Measurements from ENCODE around the gene DLGAP1. TPM values are rescaled to one million over a fixed set of nuclear protein-coding genes. Genes with fewer than 3 reads are reported as not detected.

DLGAP1 gene
- total RNA-seq, 1 experiment from 2014 or later, result 17.3 TPM

DNA sequence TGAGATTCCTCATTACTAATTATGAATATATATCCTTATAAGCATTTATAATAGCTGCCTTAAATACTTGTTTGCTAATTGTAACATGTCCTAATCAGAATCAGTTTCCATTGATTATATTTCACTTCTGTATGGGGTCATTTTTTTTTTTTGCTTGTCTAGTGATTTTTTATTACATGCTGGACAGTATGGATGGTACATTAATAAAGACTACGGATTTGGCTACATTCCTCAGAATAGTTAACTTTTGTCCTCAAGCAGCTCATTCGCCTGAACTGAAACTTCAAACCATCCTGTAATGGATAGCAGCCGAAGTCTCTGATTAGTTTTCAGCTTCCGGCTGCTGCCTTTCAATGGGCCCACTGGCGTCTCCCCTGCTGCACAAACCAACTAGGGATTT lies 993.4 kb downstream of the DLGAP1 start:
- no peak for DNase-seq (ENCODE audit: low spot score)
- in situ Hi-C loops (cut with HindIII; ENCODE audit: low sequenced_read_pairs), result no loop called here

DNA sequence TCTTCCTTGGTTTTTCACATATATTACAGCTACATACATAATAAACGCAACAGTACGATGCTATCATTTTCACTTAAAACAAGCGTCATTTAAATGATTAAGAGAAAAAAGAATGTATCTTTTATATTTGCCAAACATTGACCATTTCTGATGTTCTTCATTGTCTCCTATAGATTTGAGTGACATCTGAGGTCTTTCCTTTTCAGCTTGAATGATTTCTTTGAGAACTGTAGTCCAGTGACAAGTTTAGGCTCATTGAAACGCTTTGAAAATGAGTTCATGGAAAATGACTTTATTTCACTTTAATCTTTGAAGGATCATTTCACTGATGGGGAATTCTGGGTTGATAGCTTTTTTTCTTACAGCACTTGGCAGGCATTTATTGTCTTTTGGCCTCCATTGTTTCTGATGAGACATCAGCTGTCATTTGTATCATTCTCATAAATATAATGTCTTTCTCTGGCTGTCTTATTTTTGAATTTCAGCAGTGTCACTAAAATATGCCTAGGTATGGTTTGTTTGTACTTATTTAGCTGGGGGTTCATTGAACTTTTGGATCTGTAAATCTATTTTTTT lies 994.2 kb downstream of the DLGAP1 start:
- DNase-seq (ENCODE audit: low spot score), result no peak
- in situ Hi-C loops (cut with HindIII; ENCODE audit: low sequenced_read_pairs), result no loop called here

DNA sequence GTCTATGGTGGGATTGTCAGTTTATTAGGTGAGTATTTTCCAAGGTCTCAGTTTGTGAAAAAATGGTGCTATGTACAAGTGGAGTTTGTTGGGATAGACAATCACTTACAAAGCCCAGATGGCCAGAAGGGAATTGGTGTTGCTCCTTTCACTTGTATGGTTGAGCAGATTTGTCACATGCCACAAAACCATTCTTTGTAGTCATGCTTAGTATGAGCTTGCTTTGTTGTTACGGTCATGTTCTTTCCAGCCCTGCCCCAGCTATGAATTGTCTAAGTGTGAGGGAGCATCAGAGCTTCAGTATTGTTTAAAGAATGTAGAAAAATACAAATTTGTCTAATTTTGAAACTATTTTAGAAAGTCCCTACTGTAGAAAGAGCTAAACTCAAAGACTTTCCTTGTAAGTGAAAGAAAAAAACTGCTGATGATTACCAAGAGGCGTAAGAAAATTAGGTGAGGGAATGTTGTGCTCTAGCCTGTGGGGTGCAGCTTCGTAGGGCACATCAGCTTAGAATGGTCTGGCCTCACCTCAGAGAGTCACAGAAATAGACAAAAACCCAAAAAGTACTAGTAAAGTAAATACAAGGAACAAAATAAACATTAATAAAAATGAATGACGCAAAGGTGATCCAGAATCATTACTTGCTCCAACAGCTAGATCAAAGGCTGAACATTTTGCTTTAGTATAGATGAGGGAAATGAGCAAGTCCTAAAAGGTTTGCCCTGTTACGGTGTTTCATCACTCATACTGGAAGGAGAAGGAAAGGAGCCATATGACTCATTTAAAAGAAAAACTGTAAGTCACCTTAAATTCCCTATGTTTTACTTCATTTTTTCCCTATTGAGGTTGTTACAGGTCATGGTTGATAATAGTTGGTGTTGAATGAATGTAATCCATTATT lies 995.9 kb downstream of the DLGAP1 start:
- in situ Hi-C loops (cut with HindIII; ENCODE audit: low sequenced_read_pairs), result no loop called here
- no peak for DNase-seq (ENCODE audit: low spot score)

DNA sequence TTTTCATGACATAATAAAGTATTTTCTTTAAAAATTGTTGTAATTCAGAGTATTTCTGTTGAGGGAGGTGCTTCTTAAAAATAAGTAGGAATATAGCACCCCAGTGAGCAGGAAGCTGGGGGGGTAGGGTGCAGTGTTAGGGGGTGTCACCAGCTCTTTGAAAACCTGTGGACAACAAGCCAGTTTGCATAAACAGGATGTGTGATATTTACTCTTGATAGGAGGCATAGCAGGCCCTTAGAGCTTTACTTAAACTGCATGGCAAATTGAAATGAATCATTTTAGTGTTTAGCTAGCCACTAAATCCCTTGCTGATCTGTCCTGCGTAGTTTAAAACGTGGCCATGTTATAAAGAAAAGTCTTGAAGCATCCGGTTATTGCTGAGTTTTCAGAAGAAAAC lies 996.7 kb downstream of the DLGAP1 start:
- DNase-seq (ENCODE audit: low spot score), result no peak
- in situ Hi-C loops (cut with HindIII; ENCODE audit: low sequenced_read_pairs), result no loop called here

DNA sequence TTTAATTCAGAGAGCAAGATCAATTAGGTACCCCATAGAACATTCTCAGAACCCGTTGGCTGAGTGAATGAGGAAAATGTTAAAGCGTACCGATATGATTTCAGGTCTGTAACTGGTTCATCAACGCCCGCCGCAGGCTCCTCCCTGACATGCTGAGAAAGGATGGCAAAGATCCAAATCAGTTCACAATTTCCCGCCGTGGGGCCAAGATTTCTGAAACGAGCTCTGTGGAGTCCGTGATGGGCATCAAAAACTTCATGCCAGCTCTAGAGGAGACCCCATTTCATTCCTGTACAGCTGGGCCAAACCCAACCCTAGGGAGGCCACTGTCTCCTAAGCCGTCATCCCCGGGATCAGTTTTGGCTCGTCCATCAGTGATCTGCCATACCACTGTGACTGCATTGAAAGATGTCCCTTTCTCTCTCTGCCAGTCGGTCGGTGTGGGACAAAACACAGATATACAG lies 997.8 kb downstream of the DLGAP1 start:
- no peak for DNase-seq (ENCODE audit: low spot score)

DNA sequence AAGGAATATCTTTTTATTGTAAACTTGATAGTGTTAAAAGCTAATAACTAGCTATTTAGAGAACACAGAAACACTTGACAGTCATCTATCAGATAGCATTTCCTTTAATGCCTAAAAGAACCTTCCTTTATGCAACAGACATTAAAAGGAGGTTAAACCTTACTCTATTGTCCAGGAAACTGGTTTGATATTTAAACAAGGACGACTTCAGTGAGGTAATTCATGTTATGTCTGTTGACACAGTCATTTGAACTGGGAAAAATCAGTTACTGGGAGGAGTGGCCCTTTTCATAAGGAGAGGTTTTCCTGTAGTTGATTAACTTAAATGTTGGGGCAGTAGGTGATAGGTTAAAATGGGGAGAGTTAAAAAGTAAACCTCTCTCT lies 998.4 kb downstream of the DLGAP1 start:
- in situ Hi-C loops (cut with HindIII; ENCODE audit: low sequenced_read_pairs), result no loop called here
- DNase-seq (ENCODE audit: low spot score), result no peak

More for the DNA sequence above, 997.8 kb downstream of the DLGAP1 start:
- in situ Hi-C loops (cut with HindIII; ENCODE audit: low sequenced_read_pairs), result no loop called here

DNA sequence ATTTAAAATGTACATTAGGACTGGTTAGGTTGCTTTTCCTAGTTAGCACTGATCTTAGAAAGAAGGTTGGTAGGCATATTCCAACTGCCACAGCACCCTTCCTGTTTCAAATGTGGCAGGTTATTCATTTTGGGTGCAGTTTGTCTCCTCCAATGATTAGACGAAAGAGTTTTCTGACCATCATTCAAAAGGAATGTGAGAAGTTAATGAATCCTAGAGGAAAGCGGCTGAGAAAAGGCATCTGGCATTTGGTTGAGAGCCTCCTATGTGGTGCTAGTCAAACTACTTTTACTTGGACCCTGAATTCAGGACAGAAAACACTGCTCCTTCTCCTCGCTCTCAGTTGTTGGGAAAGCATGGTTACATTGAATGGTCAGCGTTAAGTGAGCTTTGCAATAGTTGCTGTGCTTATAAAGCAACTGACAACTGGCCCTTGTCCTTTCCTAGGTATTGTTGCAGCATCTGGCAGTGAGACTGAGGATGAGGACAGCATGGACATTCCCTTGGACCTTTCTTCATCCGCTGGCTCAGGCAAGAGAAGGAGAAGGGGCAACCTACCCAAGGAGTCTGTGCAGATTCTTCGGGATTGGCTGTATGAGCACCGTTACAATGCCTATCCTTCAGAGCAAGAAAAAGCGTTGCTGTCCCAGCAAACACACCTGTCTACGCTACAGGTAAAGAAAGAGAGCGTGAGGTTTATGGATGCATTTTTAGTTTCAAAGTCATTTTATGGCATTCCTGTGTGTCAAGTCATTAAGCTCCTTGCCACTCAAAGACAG lies 999.0 kb downstream of the DLGAP1 start:
- no peak for DNase-seq (ENCODE audit: low spot score)
- in situ Hi-C loops (cut with HindIII; ENCODE audit: low sequenced_read_pairs), result no loop called here

DNA sequence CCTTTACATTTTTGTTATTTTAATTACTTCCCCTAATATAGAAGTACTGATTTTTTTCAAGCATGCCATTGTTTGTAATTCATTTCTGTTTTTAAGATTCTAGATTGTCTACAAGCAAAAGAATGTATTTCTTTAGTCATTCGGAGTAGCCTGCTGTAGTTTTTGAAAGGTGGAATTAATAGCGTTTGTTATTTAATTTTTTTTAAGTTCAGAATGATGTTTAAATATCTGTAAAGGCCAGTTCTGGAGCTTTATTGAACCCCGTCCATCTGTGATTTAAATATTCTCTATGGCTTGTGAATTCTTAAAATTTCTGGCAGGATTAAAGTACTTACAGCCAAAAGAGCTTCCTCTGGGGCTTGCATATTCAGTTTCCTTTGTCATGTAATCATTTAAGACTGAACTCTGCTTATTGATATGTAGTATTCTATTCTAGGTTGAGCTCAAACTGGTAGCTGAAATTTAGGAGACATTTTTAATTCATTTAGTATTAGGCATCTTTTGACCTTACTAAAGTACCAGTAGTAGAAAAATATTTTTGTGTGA lies 999.9 kb downstream of the DLGAP1 start:
- DNase-seq (ENCODE audit: low spot score), result no peak
- in situ Hi-C loops (cut with HindIII; ENCODE audit: low sequenced_read_pairs), result no loop called here

DNA sequence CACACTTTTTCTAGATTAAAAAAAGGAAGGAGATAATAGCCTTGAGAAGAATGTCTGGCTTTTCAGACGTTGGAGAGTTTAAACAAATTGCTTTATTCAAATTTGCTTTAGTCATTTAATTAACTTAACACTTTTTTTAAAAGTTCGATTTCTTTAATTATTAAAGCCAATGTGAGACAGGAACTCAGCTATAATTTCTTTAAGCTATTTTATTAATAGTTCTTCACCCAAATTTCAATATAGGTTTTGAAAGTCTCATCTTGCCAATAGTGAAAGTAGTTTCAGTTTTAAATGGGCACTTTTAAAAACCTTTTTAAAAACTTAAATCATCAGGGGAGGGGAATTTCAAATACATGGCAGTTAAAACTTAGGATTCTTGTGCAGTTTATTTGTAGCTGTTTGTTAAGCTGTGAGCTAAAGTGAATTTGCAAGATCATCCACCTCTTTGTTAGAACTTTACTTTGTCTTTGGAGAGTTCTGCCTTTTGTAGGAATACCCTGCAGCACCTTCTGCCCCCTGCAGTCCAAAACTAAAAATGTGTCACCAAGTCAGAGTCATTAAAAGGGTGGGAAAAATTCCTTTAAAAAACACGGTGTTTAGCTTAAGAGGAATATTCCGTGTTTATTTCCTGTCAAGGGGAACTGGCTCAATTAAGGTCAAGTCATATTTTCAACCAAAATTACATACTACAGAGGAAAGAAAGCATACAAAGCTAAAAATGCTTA lies 1000.6 kb downstream of the DLGAP1 start:
- in situ Hi-C loops (cut with HindIII; ENCODE audit: low sequenced_read_pairs), result no loop called here
- DNase-seq (ENCODE audit: low spot score), result peak; percentile 47

DNA sequence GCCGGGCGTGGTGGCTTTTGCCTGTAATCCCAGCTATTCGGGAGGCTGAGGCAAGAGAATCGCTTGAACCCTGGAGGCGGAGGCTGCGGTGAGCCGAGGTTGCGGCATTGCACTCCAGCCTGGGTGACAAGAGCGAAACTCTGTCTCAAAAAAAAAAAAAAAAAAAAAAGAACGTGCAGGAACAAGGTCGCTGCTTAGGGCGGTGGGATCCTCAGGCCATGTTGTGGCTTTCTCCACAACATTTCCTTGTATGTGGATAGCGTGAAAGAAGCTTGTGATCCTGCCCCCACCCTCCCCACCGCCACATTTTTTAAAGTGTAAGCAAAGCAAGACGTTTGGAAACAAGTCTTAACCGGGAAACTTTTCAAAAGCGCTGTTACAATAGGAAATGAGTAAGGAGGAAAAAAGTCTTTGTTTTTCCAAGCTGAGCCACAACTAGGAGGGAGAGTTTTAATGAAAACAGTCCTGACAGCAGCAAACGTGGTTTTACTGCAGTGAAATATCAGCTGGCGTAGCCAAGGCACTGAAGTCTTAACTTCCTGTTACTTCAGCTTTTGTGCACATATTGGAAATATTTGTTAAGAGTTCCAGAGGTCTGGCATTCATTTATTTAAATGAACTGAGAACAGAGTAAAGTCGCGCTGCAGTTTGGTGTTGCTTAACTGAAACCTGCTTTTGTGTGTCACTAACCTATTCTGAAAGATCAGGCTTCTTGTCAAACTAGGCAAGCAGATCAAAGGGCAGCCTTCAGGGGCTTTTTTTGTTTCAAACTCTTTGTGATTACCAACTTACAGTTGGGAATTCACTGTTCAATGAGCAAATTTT lies 1001.4 kb downstream of the DLGAP1 start:
- in situ Hi-C loops (cut with HindIII; ENCODE audit: low sequenced_read_pairs), result no loop called here
- DNase-seq (ENCODE audit: low spot score), result no peak

DNA sequence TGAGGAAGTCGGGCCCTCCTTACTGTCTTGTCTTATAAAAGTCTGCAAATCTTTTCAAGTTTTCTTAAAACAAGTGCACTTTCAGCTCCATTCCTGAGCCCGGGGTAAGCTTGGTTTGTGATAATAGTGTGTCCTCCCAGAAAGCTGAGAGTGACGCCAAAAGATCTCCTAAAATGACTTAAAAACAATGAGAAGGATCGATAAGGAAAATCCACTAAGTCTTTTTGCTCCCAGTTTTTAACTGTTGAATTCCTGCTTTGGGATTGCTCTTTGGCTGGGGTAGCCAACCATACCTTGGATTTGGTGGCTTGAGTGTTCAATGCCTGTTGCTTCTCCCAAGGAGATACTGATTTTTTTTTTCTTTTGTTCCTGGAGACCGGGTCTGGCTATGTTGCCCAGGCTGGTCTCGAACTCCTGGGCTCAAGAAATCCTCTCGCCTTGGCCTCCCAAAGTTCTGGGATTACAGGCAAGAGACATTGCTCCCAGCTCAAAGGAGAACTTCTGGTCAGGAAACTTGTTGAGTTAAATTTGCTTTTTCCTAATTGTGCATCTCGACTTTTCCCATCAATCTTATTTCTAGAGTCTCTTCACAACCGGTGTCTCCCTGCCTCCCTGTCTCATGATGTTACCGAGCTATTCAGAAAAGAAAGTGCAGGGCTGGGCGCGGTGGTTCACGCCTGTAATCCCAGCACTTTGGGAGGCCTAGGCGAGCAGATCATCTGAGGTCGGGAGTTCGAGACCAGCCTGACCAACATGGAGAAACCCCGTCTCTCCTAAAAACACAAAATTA lies 1002.2 kb downstream of the DLGAP1 start:
- no peak for DNase-seq (ENCODE audit: low spot score)
- in situ Hi-C loops (cut with HindIII; ENCODE audit: low sequenced_read_pairs), result no loop called here

DNA sequence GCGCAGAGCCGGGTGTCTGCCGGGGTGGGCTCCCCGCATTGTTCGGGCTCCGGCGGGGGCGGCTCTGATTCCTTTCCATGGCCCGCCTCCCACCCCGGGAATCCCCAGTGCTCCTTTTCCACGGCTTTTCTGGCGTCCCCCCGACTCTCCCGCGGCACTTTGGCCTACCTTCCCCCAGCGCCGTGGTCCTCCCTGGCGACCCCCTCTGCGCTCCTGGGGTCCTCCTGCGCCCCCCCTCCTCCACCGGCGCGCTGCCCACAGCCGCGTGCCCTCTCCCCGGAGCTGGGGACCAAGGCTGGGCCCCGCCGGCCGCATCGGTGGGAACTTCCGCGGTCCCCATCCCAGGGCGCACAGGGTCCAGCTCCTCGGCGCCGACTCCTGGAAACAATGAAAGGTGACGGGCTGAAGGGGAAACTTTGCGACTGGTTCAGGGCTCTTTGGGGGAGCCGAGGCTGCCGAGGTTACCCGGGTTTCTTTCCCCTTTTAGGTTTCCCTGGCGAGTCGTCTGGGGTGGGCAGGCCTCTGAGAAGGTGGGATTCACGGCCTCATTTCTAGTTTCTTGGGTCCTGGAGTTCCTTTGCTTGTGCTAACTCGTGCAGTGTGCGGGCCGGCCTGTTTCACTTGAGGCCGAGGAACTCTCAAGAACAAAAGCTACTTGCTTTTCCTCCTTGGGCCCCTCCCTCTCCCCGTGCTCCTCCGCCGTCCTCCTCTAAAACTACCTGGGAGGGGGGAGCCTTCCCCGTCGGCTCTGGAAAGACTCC lies 1002.9 kb downstream of the DLGAP1 start:
- in situ Hi-C loops (cut with HindIII; ENCODE audit: low sequenced_read_pairs), result no loop called here
- DNase-seq (ENCODE audit: low spot score), result no peak

DNA sequence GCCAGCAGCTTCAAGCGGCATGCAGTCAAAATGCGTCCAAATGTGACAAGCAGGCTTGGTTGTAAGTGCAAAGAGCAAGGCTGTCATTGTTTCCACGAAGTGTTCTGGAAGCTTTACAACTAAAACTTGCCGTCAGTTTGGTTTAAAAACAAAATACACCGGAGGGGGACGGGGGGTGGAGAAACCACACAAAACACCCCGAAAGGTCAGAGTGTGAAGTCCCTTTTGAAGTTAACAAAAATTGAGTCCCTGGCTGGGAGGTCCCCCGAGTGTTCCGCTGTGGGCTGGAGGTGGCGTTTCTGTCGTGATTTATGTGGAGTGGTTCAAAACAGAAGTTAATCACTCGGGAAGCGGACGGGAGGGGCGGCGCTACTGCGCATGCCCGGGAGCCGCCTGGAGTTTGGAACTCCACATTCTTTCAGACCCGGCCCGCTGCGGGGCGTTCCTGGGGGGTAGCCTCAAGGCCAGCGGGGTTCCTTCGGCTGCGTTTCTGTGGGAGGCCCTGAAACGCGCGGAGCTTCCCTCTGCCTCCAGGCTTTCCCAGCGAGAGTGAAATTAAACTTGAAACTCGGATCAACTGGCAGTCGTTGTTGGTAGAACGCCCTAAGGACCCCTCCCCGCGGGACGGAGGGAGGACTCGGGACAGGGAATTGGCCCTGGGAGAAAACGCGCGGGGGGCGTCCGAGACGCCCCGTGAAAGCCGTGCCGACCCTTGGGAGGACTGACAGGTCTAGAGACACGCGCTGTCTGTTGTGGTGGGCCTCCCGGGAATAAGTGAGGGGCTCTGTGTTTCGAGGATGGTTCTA lies 1003.7 kb downstream of the DLGAP1 start:
- in situ Hi-C loops (cut with HindIII; ENCODE audit: low sequenced_read_pairs), result no loop called here

DNA sequence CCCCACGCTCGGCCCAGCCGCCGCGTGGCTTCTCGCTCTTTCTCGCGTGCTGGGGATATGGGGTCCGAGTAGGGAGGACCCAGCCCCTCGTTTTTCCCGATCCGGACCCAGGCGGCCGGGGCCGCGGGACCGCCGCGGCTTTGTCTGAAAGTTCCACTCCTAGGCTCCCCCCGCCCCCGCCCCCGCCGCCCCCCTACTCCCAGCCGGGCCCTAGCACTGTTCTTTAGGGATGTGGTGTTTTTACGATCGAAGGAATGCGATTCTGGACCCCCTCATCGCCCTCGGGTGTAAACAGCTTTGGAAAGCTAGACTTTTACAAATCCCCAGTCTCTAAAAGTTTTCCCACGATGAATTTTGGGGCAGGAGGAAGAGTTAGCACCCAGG lies 1004.3 kb downstream of the DLGAP1 start:
- in situ Hi-C loops (cut with HindIII; ENCODE audit: low sequenced_read_pairs), result no loop called here
- DNase-seq (ENCODE audit: low spot score), result no peak

More for the DNA sequence above, 1003.7 kb downstream of the DLGAP1 start:
- DNase-seq (ENCODE audit: low spot score), result peak; percentile 70

DNA sequence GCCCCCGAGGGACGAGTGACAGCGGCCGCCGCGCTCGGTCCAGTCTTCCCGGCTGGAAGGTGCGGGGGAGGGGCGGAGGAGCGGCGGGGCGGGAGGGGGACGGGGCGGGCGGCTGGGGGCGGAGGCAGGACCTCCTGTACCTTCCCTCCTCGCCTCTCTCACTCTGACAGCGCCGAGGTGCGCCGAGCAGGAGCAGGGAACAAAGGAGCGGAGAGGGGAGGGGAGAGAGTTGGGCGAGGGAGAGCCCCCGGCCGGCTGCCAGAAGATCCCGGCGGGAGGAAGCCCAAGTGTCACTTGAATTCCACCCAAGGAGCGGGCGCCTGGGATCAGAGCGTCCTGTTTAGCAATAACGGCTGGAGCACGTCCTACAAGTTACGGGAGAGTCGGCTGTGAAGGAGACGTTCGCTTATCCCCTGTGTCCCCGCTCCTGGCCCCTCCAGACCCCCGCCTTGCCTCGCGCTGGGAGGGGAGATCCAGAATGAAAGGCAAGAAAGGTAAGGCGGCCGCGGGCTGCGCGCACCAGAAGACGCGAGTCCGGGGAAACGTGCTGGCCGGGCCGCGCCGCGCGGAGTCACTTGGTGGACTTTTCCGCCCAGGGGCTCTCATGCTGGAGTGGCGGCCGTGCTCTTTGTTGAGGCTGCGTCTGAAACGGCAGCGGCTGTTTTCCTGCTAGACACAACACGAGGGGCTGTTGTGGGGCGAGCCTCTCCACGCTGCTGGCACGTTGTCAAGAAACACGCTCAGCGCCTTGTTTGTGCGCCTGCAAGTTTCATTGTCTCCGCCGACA lies 1004.9 kb downstream of the DLGAP1 start, which contains the start of gene TGIF1:
Gene TGIF1 (plus strand): TSS at position 161 of the 787 bp plus-strand sequence. CDS start 318 bp downstream, at position 479.
- DNase-seq (ENCODE audit: low spot score), result peak; percentile 43
- in situ Hi-C loops (cut with HindIII; ENCODE audit: low sequenced_read_pairs), result no loop called here
